ENCODE data around the gene TBC1D24. TPM values are rescaled to one million over a fixed set of nuclear protein-coding genes. Genes with fewer than 3 reads are reported as not detected.

TBC1D24 gene
- total RNA-seq, 4 donors from 2014 or later, result 8.7 to 14.8 (median 9.9) TPM

- Histone ChIP-seq H3K36me3 (no peaks in the 10 kb centered on the region), H3K9me3 (no peaks in the 10 kb centered on the region), H3K27me3 (peaks cover 36 to 38% (median 38%) of the 10 kb centered on the region in 3 donors), H3K27ac (peak overlapping the region; percentile 81 to 91 (median 86)), H3K4me3 (peak overlapping the region; percentile 66 to 87 (median 72)), H3K4me1 (peaks cover 17 to 30% of the 10 kb centered on the region in 2 donors)
- in situ Hi-C loops (cut with MboI; ENCODE audit: low sequenced_read_pairs in 4 of 4) (no loop called here), intact Hi-C loops (cut with DNase I; ENCODE audit: low total_unique reads) (loop anchor here (1.0 to 2.0 kb wide), 2 partner anchors 13 to 27 kb away; no protein-coding TSS in a partner anchor)
- ATAC-seq, result peak; percentile 54 to 59
- TF ChIP-seq POLR2A (IDR thresholded peaks at IDR 0.05) (peak in 1 of 2 donors; percentile 11), CTCF (IDR thresholded peaks at IDR 0.05 in 4 of 5, conservative IDR thresholded peaks at IDR 0.05 in 1 of 5) (peak in 4 of 5 experiments; percentile 19 to 67 (median 34))
- DNase-seq, result no peak
Measured at GRCh38 chr16:2473999-2474876, 689 bp upstream of the TBC1D24 start.

GRCh38 chr16:2475413-2476344 lies 752 bp downstream of the TBC1D24 start:
- peak; percentile 9 to 18 for ATAC-seq
- peak overlapping the region; percentile 61 to 87 (median 72) for H3K4me3 ChIP-seq
- peaks cover 23 to 25% (median 24%) of the 10 kb centered on the region in 3 donors for H3K27me3 ChIP-seq
- intact Hi-C loops (cut with DNase I; ENCODE audit: low total_unique reads), result no loop called here
- TF ChIP-seq CTCF (IDR thresholded peaks at IDR 0.05 in 4 of 5, conservative IDR thresholded peaks at IDR 0.05 in 1 of 5) (no peak), POLR2A (IDR thresholded peaks at IDR 0.05) (no peak)
- H3K36me3 ChIP-seq, result no peaks in the 10 kb centered on the region
- H3K27ac ChIP-seq, result peak overlapping the region in 3 of 4 donors; percentile 36 to 91 (median 81)
- no peaks in the 10 kb centered on the region for H3K9me3 ChIP-seq
- peaks cover 14 to 18% of the 10 kb centered on the region in 2 donors for H3K4me1 ChIP-seq
- no peak for DNase-seq
- in situ Hi-C loops (cut with MboI; ENCODE audit: low sequenced_read_pairs in 4 of 4), result loop anchor here in 1 of 4 donors (25.0 kb wide), 1 partner anchor 138 kb away; the partner anchor contains the start of gene ABCA3

- Histone ChIP-seq H3K27me3 (peaks cover 18 to 21% (median 20%) of the 10 kb centered on the region in 3 donors), H3K4me3 (no peak overlapping the region), H3K9me3 (no peaks in the 10 kb centered on the region), H3K4me1 (peaks cover 13 to 14% of the 10 kb centered on the region in 2 donors), H3K27ac (no peak overlapping the region), H3K36me3 (no peaks in the 10 kb centered on the region)
- in situ Hi-C loops (cut with MboI; ENCODE audit: low sequenced_read_pairs in 4 of 4), result loop anchor here in 1 of 4 donors (25.0 kb wide), 1 partner anchor 139 kb away; the partner anchor contains the start of gene ABCA3
- no peak for DNase-seq
- intact Hi-C loops (cut with DNase I; ENCODE audit: low total_unique reads), result no loop called here
- no peak for TF ChIP-seq CTCF (IDR thresholded peaks at IDR 0.05 in 4 of 5, conservative IDR thresholded peaks at IDR 0.05 in 1 of 5)
- TF ChIP-seq POLR2A (IDR thresholded peaks at IDR 0.05), result no peak
- no peak for ATAC-seq
Measured at GRCh38 chr16:2476345-2476720, 1.4 kb downstream of the TBC1D24 start.

- Histone ChIP-seq H3K27ac (no peak overlapping the region), H3K9me3 (no peaks in the 10 kb centered on the region), H3K27me3 (peaks cover 14 to 18% (median 17%) of the 10 kb centered on the region in 3 donors), H3K4me3 (no peak overlapping the region), H3K4me1 (peaks cover 10 to 12% of the 10 kb centered on the region in 2 donors), H3K36me3 (no peaks in the 10 kb centered on the region)
- ATAC-seq (no peak), DNase-seq (no peak)
- in situ Hi-C loops (cut with MboI; ENCODE audit: low sequenced_read_pairs in 4 of 4), result loop anchor here in 1 of 4 donors (25.0 kb wide), 1 partner anchor 139 kb away; the partner anchor contains the start of gene ABCA3
- TF ChIP-seq POLR2A (IDR thresholded peaks at IDR 0.05), result no peak
- TF ChIP-seq CTCF (IDR thresholded peaks at IDR 0.05 in 4 of 5, conservative IDR thresholded peaks at IDR 0.05 in 1 of 5), result no peak
- intact Hi-C loops (cut with DNase I; ENCODE audit: low total_unique reads), result no loop called here
Measured at GRCh38 chr16:2476741-2477140, 1.8 kb downstream of the TBC1D24 start.
